ENCODE data around the gene METTL21A. TPM values are rescaled to one million over a fixed set of nuclear protein-coding genes. Genes with fewer than 3 reads are reported as not detected.

The METTL21A gene
- total and polyA plus RNA-seq, 2 of the 13 experiments (the other 11 are each of a cell fraction or from before 2014, with no cell fraction given) = 42.4 to 61.2 TPM

DNA sequence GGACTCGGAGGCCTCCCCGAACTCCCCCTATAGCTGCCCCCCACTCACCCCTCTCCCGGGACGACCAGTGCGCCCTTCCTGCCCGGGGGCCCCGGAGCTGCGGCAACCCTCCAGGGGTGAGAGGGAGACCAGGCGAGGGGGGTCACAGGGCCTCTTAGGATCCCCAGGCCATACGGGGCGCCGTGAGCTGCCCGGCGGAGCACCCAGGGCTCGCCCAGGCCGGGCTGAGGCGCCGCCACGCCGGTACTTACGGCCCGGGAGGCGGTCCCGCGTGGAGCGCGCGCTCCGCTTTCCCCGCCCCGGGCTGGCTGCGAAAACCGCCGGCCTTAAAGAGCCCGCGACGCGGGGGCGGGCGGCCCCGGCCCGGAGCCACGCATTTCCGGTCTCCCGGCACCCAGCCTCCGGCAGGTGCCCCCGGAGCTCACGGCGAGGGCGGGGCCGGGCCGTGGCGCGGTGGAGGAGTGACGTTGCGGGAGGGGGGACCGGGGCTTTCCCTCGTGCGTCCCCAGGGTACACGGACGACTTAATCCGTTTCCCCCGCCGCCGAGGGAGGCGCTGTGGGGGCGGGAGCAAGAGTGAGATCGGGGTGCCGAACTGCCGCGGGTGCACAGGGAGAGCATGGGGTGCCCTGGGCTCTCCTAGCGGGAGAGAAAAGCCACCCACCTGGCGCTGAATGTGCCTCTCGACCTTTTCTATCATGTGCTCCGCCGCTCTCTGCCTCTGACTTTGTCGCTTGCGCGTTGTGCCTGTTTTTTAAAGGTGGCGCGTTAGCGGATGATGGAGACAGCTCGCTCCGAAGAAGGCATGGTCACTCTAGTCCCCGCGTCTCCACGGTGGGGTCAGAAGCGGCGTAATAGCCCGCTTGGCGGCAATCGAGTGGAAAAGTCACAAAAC lies at the start of gene METTL21A (continued):
- TF ChIP-seq, protein P1, sequence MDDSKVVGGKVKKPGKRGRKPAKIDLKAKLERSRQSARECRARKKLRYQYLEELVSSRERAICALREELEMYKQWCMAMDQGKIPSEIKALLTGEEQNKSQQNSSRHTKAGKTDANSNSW (CRISPR knock-in tag; IDR thresholded peaks at IDR 0.05; ENCODE audit: borderline replicate concordance) = peak; percentile 54; the same call in 1 of the 2 replicates
- TF ChIP-seq ZNF180 (CRISPR knock-in tag; IDR thresholded peaks at IDR 0.05; ENCODE audit: borderline replicate concordance, low read depth) = no peak
- peak; percentile 57 for TF ChIP-seq RXRA (CRISPR knock-in tag; IDR thresholded peaks at IDR 0.05)
- TF ChIP-seq ZSCAN25 (CRISPR knock-in tag; IDR thresholded peaks at IDR 0.05) = no peak; the same call in 1 of the 2 replicates
- TF ChIP-seq, protein P2, sequence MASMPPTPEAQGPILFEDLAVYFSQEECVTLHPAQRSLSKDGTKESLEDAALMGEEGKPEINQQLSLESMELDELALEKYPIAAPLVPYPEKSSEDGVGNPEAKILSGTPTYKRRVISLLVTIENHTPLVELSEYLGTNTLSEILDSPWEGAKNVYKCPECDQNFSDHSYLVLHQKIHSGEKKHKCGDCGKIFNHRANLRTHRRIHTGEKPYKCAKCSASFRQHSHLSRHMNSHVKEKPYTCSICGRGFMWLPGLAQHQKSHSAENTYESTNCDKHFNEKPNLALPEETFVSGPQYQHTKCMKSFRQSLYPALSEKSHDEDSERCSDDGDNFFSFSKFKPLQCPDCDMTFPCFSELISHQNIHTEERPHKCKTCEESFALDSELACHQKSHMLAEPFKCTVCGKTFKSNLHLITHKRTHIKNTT (CRISPR knock-in tag; IDR thresholded peaks at IDR 0.05) = no peak
- no peak for TF ChIP-seq KLF15 (CRISPR knock-in tag; IDR thresholded peaks at IDR 0.05; ENCODE audit: borderline replicate concordance)
- TF ChIP-seq SIN3B (IDR thresholded peaks at IDR 0.05; ENCODE audit: low read length) = no peak
- peak; percentile 63; the same call in 1 of the 2 replicates for TF ChIP-seq BCL6 (CRISPR knock-in tag; IDR thresholded peaks at IDR 0.05)
- TF ChIP-seq ZBTB7A (CRISPR knock-in tag; IDR thresholded peaks at IDR 0.05) = 0 out of 2 replicates have a peak, but pooled peaks have one; percentile 35
- no peak for TF ChIP-seq ZNF768 (CRISPR knock-in tag; IDR thresholded peaks at IDR 0.05)
- TF ChIP-seq, protein P3, sequence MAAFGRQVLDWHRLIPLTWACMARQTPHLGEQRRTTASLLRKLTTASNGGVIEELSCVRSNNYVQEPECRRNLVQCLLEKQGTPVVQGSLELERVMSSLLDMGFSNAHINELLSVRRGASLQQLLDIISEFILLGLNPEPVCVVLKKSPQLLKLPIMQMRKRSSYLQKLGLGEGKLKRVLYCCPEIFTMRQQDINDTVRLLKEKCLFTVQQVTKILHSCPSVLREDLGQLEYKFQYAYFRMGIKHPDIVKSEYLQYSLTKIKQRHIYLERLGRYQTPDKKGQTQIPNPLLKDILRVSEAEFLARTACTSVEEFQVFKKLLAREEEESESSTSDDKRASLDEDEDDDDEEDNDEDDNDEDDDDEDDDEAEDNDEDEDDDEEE (CRISPR knock-in tag; IDR thresholded peaks at IDR 0.05) = peak; percentile 97
- peak; percentile 93 for TF ChIP-seq ZNF709 (CRISPR knock-in tag; IDR thresholded peaks at IDR 0.05)
- TF ChIP-seq ZBTB1 (CRISPR knock-in tag; IDR thresholded peaks at IDR 0.05; ENCODE audit: borderline replicate concordance) = no peak
- TF ChIP-seq, protein P4, sequence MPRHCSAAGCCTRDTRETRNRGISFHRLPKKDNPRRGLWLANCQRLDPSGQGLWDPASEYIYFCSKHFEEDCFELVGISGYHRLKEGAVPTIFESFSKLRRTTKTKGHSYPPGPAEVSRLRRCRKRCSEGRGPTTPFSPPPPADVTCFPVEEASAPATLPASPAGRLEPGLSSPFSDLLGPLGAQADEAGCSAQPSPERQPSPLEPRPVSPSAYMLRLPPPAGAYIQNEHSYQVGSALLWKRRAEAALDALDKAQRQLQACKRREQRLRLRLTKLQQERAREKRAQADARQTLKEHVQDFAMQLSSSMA (CRISPR knock-in tag; IDR thresholded peaks at IDR 0.05) = no peak; the same call in 1 of the 2 replicates
- no peak for TF ChIP-seq ZNF841 (CRISPR knock-in tag; IDR thresholded peaks at IDR 0.05; ENCODE audit: borderline replicate concordance)
- TF ChIP-seq ZNF530 (CRISPR knock-in tag; IDR thresholded peaks at IDR 0.05; ENCODE audit: low read depth) = no peak
- TF ChIP-seq, protein P5, sequence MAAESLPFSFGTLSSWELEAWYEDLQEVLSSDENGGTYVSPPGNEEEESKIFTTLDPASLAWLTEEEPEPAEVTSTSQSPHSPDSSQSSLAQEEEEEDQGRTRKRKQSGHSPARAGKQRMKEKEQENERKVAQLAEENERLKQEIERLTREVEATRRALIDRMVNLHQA (CRISPR knock-in tag; IDR thresholded peaks at IDR 0.05) = no peak
- no peak; the same call in 1 of the 2 replicates for TF ChIP-seq STAT5B (CRISPR knock-in tag; IDR thresholded peaks at IDR 0.05)
- TF ChIP-seq ZFYVE20 (CRISPR knock-in tag; IDR thresholded peaks at IDR 0.05; ENCODE audit: borderline replicate concordance, low read depth) = no peak
- 0 out of 2 replicates have a peak, but pooled peaks have one; percentile 32 for TF ChIP-seq CAMTA2 (CRISPR knock-in tag; IDR thresholded peaks at IDR 0.05; ENCODE audit: borderline replicate concordance)
- no peak; the same call in 1 of the 2 replicates for TF ChIP-seq TP53 (CRISPR knock-in tag; conservative IDR thresholded peaks at IDR 0.05)
- no peak for TF ChIP-seq YEATS2 (CRISPR knock-in tag; IDR thresholded peaks at IDR 0.05; ENCODE audit: borderline replicate concordance)
- no peak for TF ChIP-seq MZF1 (CRISPR knock-in tag; IDR thresholded peaks at IDR 0.05; ENCODE audit: borderline replicate concordance)
- peak; percentile 89 for TF ChIP-seq ZNF556 (CRISPR knock-in tag; IDR thresholded peaks at IDR 0.05; ENCODE audit: borderline replicate concordance)
- peak; percentile 68; the same call in 1 of the 2 replicates for TF ChIP-seq ISL2 (CRISPR knock-in tag; IDR thresholded peaks at IDR 0.05)

Data from HepG2 (cell line).